HepG2 (cell line): ENCODE results near the gene LSR. TPM values are rescaled to one million over a fixed set of nuclear protein-coding genes. Genes with fewer than 3 reads are reported as not detected.

Source experiments
- ATAC-seq: fragments of 200-7000 bp; cut with Tn5 transposase; 3 replicates; pipeline ENCODE4 v1.9.1; 2020; ENCODE audit warnings: mild to moderate bottlenecking, moderate library complexity
- BruUV-seq: library from RNA; stranded (reverse); fragments of 400-500 nt; replicated peaks from 2 replicates; lab custom pipeline; 2021; lab: Mats Ljungman, UMichigan
- CTCF ChIA-PET: fragments of 300-600 bp; formaldehyde crosslinking; extraction: SDS; loops from one replicate; lab custom pipeline; 2021; ENCODE audit warnings: low total read pairs, inconsistent platforms, low intra/inter-chr PET ratio; lab: Yijun Ruan, JAX
- POLR2A ChIA-PET: fragments of 350-600 bp; sonication (Branson Sonifier 250); formaldehyde crosslinking; loops from one replicate; lab custom pipeline; 2020; ENCODE audit warnings: antibody characterized with exemption, inconsistent platforms; lab: Yijun Ruan, JAX
- DNase-seq: peaks from one replicate; pipeline ENCODE4 v3.0.0-alpha.2; 2015; ENCODE audit warnings: low spot score
- FAIRE-seq: peaks from 3 replicates; lab custom pipeline; 2011; peaks lifted over from hg19 to GRCh38; lab: Jason Lieb, UNC
- H2AFZ ChIP-seq: one replicate; pipeline ENCODE4 v1.6.1; 2011; ENCODE audit warnings: low read length, inconsistent platforms
- H3K27ac ChIP-seq: fragments of 300-600 bp; 3 replicates; pipeline ENCODE4 v1.8.0; 2011; ENCODE audit warnings: mixed run types, mild to moderate bottlenecking, mixed read lengths, low read length, inconsistent platforms; ENCODE audit not compliant: insufficient read depth; ENCODE audit errors: extremely low read length
- H3K27me3 ChIP-seq, 2 experiments: fragments of 200-600 bp in 1 of 2; 2 replicates in 1 of 2; 3 replicates in 1 of 2; pipeline versions ENCODE4 v1.6.0 to v1.8.0; 2011; ENCODE audit warnings: low read length in 2 of 2, mild to moderate bottlenecking in 2 of 2, moderate library complexity in 2 of 2, inconsistent platforms in 1 of 2; ENCODE audit not compliant: insufficient read depth in 2 of 2, control insufficient read depth in 1 of 2
- H3K36me3 ChIP-seq, 2 experiments: fragments of 200-600 bp in 1 of 2; replicated peaks in 1 of 2; 2 replicates in 1 of 2; 3 replicates in 1 of 2; pipeline versions ENCODE4 v1.5.1 to v1.8.0; 2011; ENCODE audit warnings: low read length in 2 of 2, inconsistent platforms in 1 of 2; ENCODE audit not compliant: insufficient read depth in 2 of 2, control insufficient read depth in 1 of 2
- H3K4me1 ChIP-seq: 2 replicates; pipeline ENCODE4 v1.5.1; 2012; ENCODE audit warnings: low read length, inconsistent platforms; ENCODE audit not compliant: insufficient read depth
- H3K4me2 ChIP-seq: 2 replicates; pipeline ENCODE4 v1.6.0; 2011; ENCODE audit warnings: low read depth, low read length, inconsistent platforms
- H3K4me3 ChIP-seq, 3 experiments: fragments of 200-600 bp in 1 of 3; sonication (generic), shearing (Covaris generic) in 1 of 3; replicated peaks in 1 of 3; 2 replicates each; pipeline ENCODE4 v1.5.1; 2011 to 2016; ENCODE audit warnings: low read length in 3 of 3, inconsistent platforms in 2 of 3, low read depth in 2 of 3, mild to moderate bottlenecking in 2 of 3, control low read depth in 1 of 3, mixed read lengths in 1 of 3; ENCODE audit not compliant: insufficient read depth in 1 of 3
- H3K79me2 ChIP-seq: one replicate; pipeline ENCODE4 v1.6.1; 2011; ENCODE audit warnings: low read length, inconsistent platforms; ENCODE audit not compliant: insufficient read depth
- H3K9ac ChIP-seq: 2 replicates; pipeline ENCODE4 v1.6.0; 2011; ENCODE audit warnings: mild to moderate bottlenecking, low read depth, low read length, inconsistent platforms; ENCODE audit not compliant: insufficient read depth
- H3K9me3 ChIP-seq: 2 replicates; pipeline ENCODE4 v1.5.1; 2012; ENCODE audit warnings: mild to moderate bottlenecking, low read length
- H4K20me1 ChIP-seq: 2 replicates; pipeline ENCODE4 v1.6.0; 2011; ENCODE audit warnings: inconsistent platforms, mild to moderate bottlenecking, low read length, moderate library complexity; ENCODE audit not compliant: insufficient read depth
- ARNT ChIP-seq: fragments of 450-650 bp; IDR thresholded peaks from 2 replicates; pipeline ENCODE4 v1.6.1; 2017
- ARNT2 ChIP-seq: sonication (generic); formaldehyde crosslinking; IDR thresholded peaks from 2 replicates; pipeline ENCODE4 v1.8.0; 2022; ENCODE audit warnings: mild to moderate bottlenecking, low read depth, missing genetic modification reagents, moderate library complexity
- FOXC1 ChIP-seq: sonication (generic); formaldehyde crosslinking; IDR thresholded peaks from 2 replicates; pipeline ENCODE4 v1.8.0; 2022; ENCODE audit warnings: mild to moderate bottlenecking, missing genetic modification reagents, borderline replicate concordance
- HOXA5 ChIP-seq: sonication (generic); formaldehyde crosslinking; IDR thresholded peaks from 2 replicates; pipeline ENCODE4 v1.4.0; 2020; ENCODE audit warnings: missing genetic modification reagents
- KAT8 ChIP-seq: IDR thresholded peaks from 2 replicates; pipeline ENCODE4 v1.6.1; 2016; ENCODE audit warnings: missing genetic modification reagents, missing compliant biosample characterization
- PITX1 ChIP-seq: sonication (generic); formaldehyde crosslinking; IDR thresholded peaks from 2 replicates; pipeline ENCODE4 v1.5.1; 2020; ENCODE audit warnings: mild to moderate bottlenecking, missing genetic modification reagents
- SRY ChIP-seq: sonication (generic); formaldehyde crosslinking; IDR thresholded peaks from 2 replicates; pipeline ENCODE4 v1.8.0; 2022; ENCODE audit warnings: mild to moderate bottlenecking, missing genetic modification reagents
- ZKSCAN1 ChIP-seq: fragments of 150-350 bp; IDR thresholded peaks from 2 replicates; pipeline ENCODE4 v1.6.1; 2014; ENCODE audit warnings: low read length
- ZNF138 ChIP-seq: sonication (generic); formaldehyde crosslinking; IDR thresholded peaks from 2 replicates; pipeline ENCODE4 v1.5.0; 2020; ENCODE audit warnings: mild to moderate bottlenecking, low read depth, missing genetic modification reagents
- ZNF232 ChIP-seq: sonication (generic); formaldehyde crosslinking; IDR thresholded peaks from 2 replicates; pipeline ENCODE4 v1.4.0; 2020; ENCODE audit warnings: missing genetic modification reagents, borderline replicate concordance
- ZNF441 ChIP-seq: sonication (generic); formaldehyde crosslinking; IDR thresholded peaks from 2 replicates; pipeline ENCODE4 v1.7.0; 2021; ENCODE audit warnings: missing genetic modification reagents, borderline replicate concordance
- ZNF557 ChIP-seq: sonication (generic); formaldehyde crosslinking; IDR thresholded peaks from 2 replicates; pipeline ENCODE4 v1.4.0; 2020; ENCODE audit warnings: missing genetic modification reagents
- ZNF7 ChIP-seq: IDR thresholded peaks from 2 replicates; pipeline ENCODE4 v1.6.1; 2016; ENCODE audit warnings: missing biosample characterization, missing genetic modification reagents
- WGBS: methylation state at CpG from one replicate; pipeline ENCODE4 v1.1.6; 2017; ENCODE audit warnings: low lambda C conversion rate; 5-methylcytosine and 5-hydroxymethylcytosine counted together
- in situ Hi-C: cut with HindIII; loops from 2 replicates; pipeline ENCODE4 v1.10.0; 2017; ENCODE audit warnings: low pct_unique_long_range_greater_than_20kb; ENCODE audit not compliant: extremely low pct_ligation_motif_present
- intact Hi-C: fragments of 100-400 bp; cut with micrococcal nuclease; formaldehyde crosslinking; loops from one replicate; pipeline ENCODE4 v1.10.0; 2022; ENCODE audit not compliant: unreplicated experiment
- polyA plus RNA-seq, 8 experiments: library from polyadenylated mRNA; depleted of rRNA in 3 of 8; stranded (reverse) in 7 of 8; unstranded in 1 of 8; fragments of >200 nt; fragmentation: Illumina TruSeq in 4 of 8; extraction: Trizol in 4 of 8; gene quantifications; 2 replicates each; pipeline versions ENCODE4 v1.2.1 to v1.2.3, GENCODE V29; 2011 to 2016; ENCODE audit warnings: low read depth in 4 of 8, missing spikeins in 1 of 8, mixed read lengths in 1 of 8; ENCODE audit not compliant: insufficient read depth in 1 of 8
- total RNA-seq, 5 experiments: library from RNA; depleted of rRNA; stranded (reverse); fragments of >200 nt; fragmentation: Illumina TruSeq; extraction: Trizol; gene quantifications; 2 replicates each; pipeline ENCODE4 v1.2.3, GENCODE V29; 2016; ENCODE audit warnings: low read depth in 1 of 5
- TF ChIP-seq, protein P1 (sequence below): sonication (generic); formaldehyde crosslinking; IDR thresholded peaks from 2 replicates; pipeline ENCODE4 v1.4.0; 2020; ENCODE audit warnings: missing genetic modification reagents, borderline replicate concordance
- TF ChIP-seq, protein P2 (sequence below): IDR thresholded peaks from 2 replicates; pipeline ENCODE4 v1.6.1; 2016; ENCODE audit warnings: low read depth
- TF ChIP-seq, protein P3 (sequence below): sonication (generic); formaldehyde crosslinking; IDR thresholded peaks from 2 replicates; pipeline ENCODE4 v1.5.0; 2020; ENCODE audit warnings: mild to moderate bottlenecking, missing genetic modification reagents, borderline replicate concordance
- TF ChIP-seq, protein P4 (sequence below): sonication (generic); formaldehyde crosslinking; conservative IDR thresholded peaks from 2 replicates; pipeline ENCODE4 v1.4.0; 2020; ENCODE audit warnings: missing genetic modification reagents

LSR gene
- total and polyA plus RNA-seq, 2 of the 13 experiments (the other 11 are each of a cell fraction or from before 2014, with no cell fraction given), result 29.2 to 79.2 TPM

DNA sequence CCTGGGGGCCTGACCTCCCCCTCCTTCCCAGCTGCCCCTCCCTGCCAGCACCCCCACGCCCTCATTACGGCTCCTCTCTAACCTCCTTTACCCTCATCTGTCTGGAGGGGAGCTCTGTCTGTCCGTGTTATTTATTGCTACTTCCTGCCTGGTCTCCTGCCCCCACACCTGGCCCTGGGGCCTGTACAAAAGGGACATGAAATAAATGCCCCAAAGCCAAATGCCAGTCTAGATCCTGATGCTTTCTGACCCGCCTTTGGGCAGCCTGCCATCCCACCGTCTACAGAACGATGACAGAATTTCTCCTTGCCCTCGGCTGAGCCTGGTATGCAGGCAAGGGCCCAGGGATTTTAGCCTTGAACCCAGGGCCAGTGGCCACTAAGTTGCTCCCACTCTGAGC, 64.8 kb downstream of the LSR start:
- no peak overlapping the region for H3K9ac ChIP-seq
- ChIA-PET POLR2A (no interaction called here), CTCF (no interaction called here)
- DNase-seq (no peak), ATAC-seq (no peak), FAIRE-seq (no peak)
- no peaks in the 10 kb centered on the region for H3K79me2 ChIP-seq
- no peak overlapping the region for H3K4me3 ChIP-seq
- no peaks in the 10 kb centered on the region for H3K27me3 ChIP-seq
- intact Hi-C loops (no loop called here), in situ Hi-C loops (no loop called here)
- whole genome bisulfite sequencing, result 86% methylated on average over 6 of the region's 7 CpGs
- H3K9me3 ChIP-seq, result no peaks in the 10 kb centered on the region
- no peak overlapping the region for H3K4me2 ChIP-seq
- no peaks in the 10 kb centered on the region for H4K20me1 ChIP-seq
- no TSS peak for BruUV-seq
- no peaks in the 10 kb centered on the region for H3K36me3 ChIP-seq
- H2AFZ ChIP-seq, result no peak overlapping the region
- H3K4me1 ChIP-seq, result peaks cover 99% of the 10 kb centered on the region
- no peak for TF ChIP-seq ZNF232
- TF ChIP-seq ZNF557, result no peak
- no peak for TF ChIP-seq ARNT2
- TF ChIP-seq SRY, result no peak
- no peak for TF ChIP-seq KAT8 (CRISPR knock-in tag)
- TF ChIP-seq, protein P1, sequence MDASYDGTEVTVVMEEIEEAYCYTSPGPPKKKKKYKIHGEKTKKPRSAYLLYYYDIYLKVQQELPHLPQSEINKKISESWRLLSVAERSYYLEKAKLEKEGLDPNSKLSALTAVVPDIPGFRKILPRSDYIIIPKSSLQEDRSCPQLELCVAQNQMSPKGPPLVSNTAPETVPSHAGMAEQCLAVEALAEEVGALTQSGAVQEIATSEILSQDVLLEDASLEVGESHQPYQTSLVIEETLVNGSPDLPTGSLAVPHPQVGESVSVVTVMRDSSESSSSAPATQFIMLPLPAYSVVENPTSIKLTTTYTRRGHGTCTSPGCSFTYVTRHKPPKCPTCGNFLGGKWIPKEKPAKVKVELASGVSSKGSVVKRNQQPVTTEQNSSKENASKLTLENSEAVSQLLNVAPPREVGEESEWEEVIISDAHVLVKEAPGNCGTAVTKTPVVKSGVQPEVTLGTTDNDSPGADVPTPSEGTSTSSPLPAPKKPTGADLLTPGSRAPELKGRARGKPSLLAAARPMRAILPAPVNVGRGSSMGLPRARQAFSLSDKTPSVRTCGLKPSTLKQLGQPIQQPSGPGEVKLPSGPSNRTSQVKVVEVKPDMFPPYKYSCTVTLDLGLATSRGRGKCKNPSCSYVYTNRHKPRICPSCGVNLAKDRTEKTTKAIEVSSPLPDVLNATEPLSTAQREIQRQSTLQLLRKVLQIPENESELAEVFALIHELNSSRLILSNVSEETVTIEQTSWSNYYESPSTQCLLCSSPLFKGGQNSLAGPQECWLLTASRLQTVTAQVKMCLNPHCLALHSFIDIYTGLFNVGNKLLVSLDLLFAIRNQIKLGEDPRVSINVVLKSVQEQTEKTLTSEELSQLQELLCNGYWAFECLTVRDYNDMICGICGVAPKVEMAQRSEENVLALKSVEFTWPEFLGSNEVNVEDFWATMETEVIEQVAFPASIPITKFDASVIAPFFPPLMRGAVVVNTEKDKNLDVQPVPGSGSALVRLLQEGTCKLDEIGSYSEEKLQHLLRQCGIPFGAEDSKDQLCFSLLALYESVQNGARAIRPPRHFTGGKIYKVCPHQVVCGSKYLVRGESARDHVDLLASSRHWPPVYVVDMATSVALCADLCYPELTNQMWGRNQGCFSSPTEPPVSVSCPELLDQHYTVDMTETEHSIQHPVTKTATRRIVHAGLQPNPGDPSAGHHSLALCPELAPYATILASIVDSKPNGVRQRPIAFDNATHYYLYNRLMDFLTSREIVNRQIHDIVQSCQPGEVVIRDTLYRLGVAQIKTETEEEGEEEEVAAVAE (CRISPR knock-in tag), result no peak
- TF ChIP-seq ZKSCAN1, result no peak
- TF ChIP-seq ZNF7 (CRISPR knock-in tag), result no peak
- TF ChIP-seq HOXA5 (CRISPR knock-in tag), result no peak
- TF ChIP-seq ZNF441 (CRISPR knock-in tag), result no peak
- no peak for TF ChIP-seq PITX1 (CRISPR knock-in tag)
- TF ChIP-seq ARNT, result no peak
- TF ChIP-seq, protein P2, sequence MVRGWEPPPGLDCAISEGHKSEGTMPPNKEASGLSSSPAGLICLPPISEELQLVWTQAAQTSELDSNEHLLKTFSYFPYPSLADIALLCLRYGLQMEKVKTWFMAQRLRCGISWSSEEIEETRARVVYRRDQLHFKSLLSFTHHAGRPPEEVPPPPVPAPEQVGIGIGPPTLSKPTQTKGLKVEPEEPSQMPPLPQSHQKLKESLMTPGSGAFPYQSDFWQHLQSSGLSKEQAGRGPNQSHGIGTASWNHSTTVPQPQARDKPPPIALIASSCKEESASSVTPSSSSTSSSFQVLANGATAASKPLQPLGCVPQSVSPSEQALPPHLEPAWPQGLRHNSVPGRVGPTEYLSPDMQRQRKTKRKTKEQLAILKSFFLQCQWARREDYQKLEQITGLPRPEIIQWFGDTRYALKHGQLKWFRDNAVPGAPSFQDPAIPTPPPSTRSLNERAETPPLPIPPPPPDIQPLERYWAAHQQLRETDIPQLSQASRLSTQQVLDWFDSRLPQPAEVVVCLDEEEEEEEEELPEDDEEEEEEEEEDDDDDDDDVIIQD (CRISPR knock-in tag), result no peak
- TF ChIP-seq, protein P3, sequence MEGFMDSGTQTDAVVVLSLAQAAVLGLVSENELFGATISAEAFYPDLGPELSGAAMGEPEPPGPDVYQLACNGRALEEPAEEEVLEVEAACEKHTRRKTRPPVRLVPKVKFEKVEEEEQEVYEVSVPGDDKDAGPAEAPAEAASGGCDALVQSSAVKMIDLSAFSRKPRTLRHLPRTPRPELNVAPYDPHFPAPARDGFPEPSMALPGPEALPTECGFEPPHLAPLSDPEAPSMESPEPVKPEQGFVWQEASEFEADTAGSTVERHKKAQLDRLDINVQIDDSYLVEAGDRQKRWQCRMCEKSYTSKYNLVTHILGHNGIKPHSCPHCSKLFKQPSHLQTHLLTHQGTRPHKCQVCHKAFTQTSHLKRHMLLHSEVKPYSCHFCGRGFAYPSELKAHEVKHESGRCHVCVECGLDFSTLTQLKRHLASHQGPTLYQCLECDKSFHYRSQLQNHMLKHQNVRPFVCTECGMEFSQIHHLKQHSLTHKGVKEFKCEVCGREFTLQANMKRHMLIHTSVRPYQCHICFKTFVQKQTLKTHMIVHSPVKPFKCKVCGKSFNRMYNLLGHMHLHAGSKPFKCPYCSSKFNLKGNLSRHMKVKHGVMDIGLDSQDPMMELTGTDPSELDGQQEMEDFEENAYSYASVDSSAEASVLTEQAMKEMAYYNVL (CRISPR knock-in tag), result no peak
- TF ChIP-seq FOXC1, result no peak
- TF ChIP-seq, protein P4, sequence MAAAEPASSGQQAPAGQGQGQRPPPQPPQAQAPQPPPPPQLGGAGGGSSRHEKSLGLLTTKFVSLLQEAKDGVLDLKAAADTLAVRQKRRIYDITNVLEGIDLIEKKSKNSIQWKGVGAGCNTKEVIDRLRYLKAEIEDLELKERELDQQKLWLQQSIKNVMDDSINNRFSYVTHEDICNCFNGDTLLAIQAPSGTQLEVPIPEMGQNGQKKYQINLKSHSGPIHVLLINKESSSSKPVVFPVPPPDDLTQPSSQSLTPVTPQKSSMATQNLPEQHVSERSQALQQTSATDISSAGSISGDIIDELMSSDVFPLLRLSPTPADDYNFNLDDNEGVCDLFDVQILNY, result no peak
- no peak for TF ChIP-seq ZNF138 (CRISPR knock-in tag)
- no peak overlapping the region for H3K27ac ChIP-seq
